T-helper 1 cell treated with Interleukin-12 subunit alpha and Interleukin-12 subunit beta and Interleukin-4 antibody, amounts not matched to agents 30 ng/mL and 1 ng/mL, for 36 hours (primary cell): ENCODE measurements around the gene PCGF2. TPM values are rescaled to one million over a fixed set of nuclear protein-coding genes. Genes with fewer than 3 reads are reported as not detected.

Source experiments
- intact Hi-C: fragments of 100-400 bp; cut with micrococcal nuclease; formaldehyde crosslinking; loops from one replicate; pipeline ENCODE4 v1.15.1; 2024
- total RNA-seq: library from RNA; stranded (reverse); gene quantifications from 2 replicates; pipeline ENCODE4 v1.2.3, GENCODE V29; 2022

PCGF2 gene
- total RNA-seq, 1 donor from 2014 or later = 2.1 TPM

GRCh38 chr17:38751808-38752307, 3.7 kb upstream of the PCGF2 start:
- intact Hi-C loops = loop anchor here (1.0 to 2.0 kb wide), 12 partner anchors 22 to 1228 kb away; partner anchors contain the start of genes CDK12, CISD3, CWC25 and PIP4K2B

GRCh38 chr17:38751144-38751807, 3.1 kb upstream of the PCGF2 start:
- intact Hi-C loops = no loop called here

GRCh38 chr17:38750312-38751121, 2.4 kb upstream of the PCGF2 start:
- intact Hi-C loops = no loop called here

DNA sequence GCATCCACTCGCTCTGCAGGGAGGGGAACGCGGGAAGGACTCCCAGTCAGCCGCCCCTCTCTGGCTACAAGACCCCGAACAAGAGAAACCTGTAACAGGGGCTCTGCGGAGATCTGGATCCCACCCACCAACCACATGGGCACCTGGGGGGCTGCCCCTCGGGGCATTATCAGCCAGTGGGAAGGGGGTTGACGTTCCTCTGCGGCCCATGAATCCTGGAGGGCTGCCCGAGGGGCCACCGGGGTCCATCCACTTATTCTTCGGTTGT, 1.8 kb upstream of the PCGF2 start:
- intact Hi-C loops = no loop called here

GRCh38 chr17:38749223-38750043, 1.3 kb upstream of the PCGF2 start:
- intact Hi-C loops = no loop called here

GRCh38 chr17:38748892-38749222, 721 bp upstream of the PCGF2 start:
- intact Hi-C loops = no loop called here

DNA sequence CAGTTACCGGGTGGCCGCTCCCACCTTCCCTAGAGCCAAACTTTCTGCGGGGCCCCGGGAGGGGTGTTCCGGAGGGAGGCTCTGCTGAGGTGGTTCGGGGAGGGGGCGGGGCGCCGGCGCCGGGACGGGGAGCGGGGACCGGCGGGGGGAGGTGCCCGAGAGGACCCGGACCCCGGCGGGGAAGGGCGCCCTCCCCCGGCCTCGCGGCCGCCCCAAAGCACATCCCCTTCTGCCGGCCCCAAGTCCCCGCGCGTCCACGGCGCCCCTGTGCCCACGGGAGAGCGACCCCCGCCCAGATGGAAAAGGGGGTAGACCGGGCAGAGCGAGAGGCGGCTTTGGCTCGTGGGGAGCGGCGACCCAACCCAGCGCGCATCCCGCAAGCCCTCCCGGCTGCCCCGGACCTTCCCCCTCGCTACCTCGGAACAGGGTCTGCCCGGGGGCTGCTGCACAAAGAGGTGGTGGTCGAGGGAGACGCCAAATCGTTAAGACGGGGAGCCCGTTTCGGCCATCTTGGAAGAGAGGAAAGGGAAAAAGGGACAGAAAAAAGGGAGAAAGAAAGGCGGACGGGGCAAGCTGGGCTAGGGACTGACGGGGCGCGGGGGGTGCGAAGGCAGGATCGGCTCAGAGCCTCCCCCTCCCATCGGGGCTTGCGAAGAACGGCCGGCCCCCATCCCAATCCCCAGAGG, 530 bp downstream of the PCGF2 start:
- intact Hi-C loops = no loop called here

DNA sequence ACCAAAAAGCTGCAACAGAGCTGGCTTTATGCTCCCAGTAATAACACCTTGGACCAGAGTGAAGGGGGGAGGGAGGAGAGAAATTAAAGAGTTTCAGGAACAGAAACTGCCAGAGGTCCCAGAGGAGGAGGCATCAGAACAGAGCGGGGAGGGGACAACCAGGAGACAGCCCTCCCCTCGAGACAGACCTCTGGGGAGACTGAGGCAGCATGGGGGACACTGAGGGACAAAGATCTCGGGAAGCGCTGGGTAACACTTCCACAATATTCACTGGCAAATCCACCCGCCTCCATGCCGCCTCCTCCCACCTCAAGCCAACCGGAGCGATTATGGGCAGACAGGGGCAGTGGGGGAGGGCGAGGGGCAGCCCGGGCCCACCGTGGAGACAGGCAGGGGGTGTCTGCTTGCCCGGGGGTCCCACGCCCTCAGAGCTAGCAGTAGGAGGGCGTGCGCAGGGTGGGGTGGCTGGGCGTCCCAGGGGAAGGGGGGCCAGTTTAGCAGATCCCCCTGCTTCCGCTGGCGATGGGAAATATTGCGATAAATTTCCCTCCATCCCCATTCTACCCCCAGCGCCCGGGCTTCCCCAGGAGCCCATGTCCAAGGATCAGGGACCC, 1.2 kb downstream of the PCGF2 start:
- intact Hi-C loops = no loop called here

DNA sequence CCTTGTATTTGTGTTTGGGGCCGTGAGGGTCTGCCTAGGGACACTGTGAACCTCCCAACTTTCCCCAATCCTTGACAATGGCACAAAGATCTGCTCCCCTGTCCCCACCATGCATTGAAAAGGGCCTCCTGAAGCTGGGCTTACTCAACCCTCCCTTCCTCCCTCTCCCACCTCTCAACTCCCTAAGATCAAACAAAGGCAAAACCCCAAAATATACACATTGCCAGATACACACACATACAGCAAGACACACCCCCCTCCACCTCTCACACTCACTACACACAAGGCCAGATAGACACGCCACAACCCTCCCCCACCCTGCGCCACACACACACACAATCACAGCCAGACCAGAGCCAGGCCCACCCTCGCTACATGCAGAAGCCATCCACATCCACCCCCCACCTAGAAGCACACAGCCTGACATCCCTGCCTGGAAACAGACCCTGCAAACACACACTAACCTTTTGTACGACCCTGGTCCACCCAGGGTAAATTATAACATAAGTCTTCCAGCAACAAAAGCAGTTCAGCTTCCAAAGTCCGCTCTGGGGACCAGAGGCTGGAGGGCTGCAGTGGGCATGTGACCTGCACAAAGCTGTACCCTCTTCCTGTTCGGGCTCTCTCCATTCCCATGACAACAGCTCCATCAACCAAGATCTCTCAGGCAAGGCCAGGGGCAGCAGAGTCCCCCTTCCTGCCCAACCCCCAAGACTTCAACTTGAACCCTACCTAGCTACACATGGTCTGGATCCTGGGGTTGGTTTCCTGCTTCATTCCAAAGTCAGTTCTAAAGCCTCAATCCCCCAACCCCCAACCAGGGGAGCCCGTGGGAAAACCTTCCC, 1.9 kb downstream of the PCGF2 start:
- intact Hi-C loops = no loop called here

- intact Hi-C loops = no loop called here
Measured at GRCh38 chr17:38745545-38745944, 2.6 kb downstream of the PCGF2 start.

- intact Hi-C loops = no loop called here
Measured at GRCh38 chr17:38743556-38744171, 4.5 kb downstream of the PCGF2 start.

DNA sequence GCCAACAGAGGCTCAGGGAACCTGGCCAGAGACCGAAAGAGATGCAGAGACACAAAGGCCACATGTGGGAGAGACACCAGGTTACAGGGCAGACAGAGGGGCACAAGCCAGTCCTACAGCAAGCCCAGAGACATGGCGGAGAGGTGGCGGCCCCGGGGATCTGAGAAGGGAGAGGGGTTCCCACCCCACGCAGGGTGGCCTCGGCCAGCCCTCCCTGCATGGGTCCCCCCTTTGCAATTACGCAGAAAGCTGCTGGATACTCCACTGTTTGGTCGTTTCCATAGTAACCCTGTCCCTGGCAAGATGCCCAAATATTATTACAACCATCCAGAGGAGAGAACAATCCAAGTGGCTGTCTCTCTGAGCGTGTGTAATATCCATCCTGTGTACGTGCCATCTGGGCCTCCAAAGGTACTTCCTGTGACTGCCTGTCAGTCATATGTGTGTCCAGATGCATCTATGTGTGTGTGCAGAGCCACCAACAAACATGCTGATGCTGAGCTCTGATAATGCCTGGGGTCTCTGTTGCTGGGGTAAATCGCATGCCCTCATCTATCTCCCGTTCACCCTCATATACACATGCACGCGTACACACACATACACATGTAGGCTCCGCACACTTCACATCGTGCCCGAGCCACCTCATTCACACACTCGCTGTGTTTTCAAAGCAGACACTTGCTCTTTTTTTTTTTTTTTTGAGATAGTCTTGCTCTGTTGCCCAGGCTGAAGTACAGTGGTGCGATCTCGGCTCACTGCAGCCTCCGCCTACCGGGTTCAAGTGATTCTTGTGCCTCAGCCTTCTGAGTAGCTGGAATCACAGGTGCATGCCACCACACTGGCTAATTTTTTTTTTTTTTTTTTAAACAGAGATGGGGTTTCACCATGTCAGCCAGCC, 5.5 kb downstream of the PCGF2 start:
- intact Hi-C loops = no loop called here

DNA sequence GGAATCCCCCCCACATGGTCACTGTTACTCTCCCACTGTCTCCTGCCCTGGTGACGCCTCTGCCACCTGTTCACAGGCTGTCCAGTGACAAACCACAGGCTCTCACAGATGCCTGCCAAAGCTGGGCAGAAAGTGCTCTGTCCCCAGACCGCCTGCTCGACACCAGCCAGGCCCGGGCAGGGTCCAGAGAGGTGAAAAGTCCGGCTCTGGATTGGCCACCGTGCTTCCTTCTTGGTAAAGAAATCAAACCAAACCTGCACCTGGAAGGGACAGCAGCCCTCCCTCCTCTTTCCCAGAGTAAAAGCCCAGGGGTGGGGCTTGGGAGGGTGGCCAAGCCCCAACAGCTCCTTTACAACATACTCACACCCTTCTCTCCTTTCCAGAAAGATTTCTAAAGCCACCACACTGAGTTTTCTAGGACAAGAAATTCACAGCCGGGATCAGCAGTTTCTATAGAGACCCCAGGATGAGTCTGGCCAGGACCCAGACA, 6.2 kb downstream of the PCGF2 start:
- intact Hi-C loops = no loop called here

GRCh38 chr17:38741461-38741860, 6.7 kb downstream of the PCGF2 start:
- intact Hi-C loops = no loop called here

- intact Hi-C loops = no loop called here
Measured at GRCh38 chr17:38740806-38741205, 7.3 kb downstream of the PCGF2 start.

GRCh38 chr17:38740044-38740443, 8.1 kb downstream of the PCGF2 start:
- intact Hi-C loops = no loop called here

GRCh38 chr17:38739305-38739704, 8.8 kb downstream of the PCGF2 start:
- intact Hi-C loops = no loop called here

- intact Hi-C loops = no loop called here
Measured at GRCh38 chr17:38738686-38739085, 9.4 kb downstream of the PCGF2 start.
